ENCODE data around the gene GHDC. TPM values are rescaled to one million over a fixed set of nuclear protein-coding genes. Genes with fewer than 3 reads are reported as not detected.

The GHDC gene
- total RNA-seq, 2 experiments from 2014 or later: 12.3 to 14.9 TPM

- POLR2A ChIA-PET: no interaction called here
These were observed 4.6 kb upstream of the GHDC start for GRCh38 chr17:42198897-42199296.

GRCh38 chr17:42197564-42198156, 3.4 kb upstream of the GHDC start:
- CTCF ChIA-PET: interaction anchor here (0.6 to 1.5 kb wide), 3 partner anchors 24 to 234 kb away, joined by 3 to 4 read pairs (median 3); no protein-coding TSS in a partner anchor
- peaks cover 11% of the 10 kb centered on the region for H3K36me3 Mint-ChIP-seq (ENCODE audit: low read depth)
- ATAC-seq (no peak), DNase-seq (no peak)
- H3K27me3 Mint-ChIP-seq: no peaks in the 10 kb centered on the region
- H3K4me1 Mint-ChIP-seq (ENCODE audit: low read depth): peaks cover 12% of the 10 kb centered on the region
- H3K27ac Mint-ChIP-seq: no peak overlapping the region
- no peak overlapping the region for H3K4me3 Mint-ChIP-seq
- POLR2A ChIA-PET: no interaction called here
- TF ChIP-seq CTCF (IDR thresholded peaks at IDR 0.05): no peak
- no peaks in the 10 kb centered on the region for H3K9me3 Mint-ChIP-seq
- intact Hi-C loops (cut with micrococcal nuclease): no loop called here

More at GRCh38 chr17:42198897-42199296, 4.6 kb upstream of the GHDC start:
- H3K9me3 Mint-ChIP-seq: no peaks in the 10 kb centered on the region
- DNase-seq: no peak
- H3K27ac Mint-ChIP-seq: peak overlapping the region; percentile 26
- CTCF ChIA-PET: interaction anchor here (1.3 to 1.5 kb wide), 2 partner anchors 23 to 31 kb away, joined by 3 to 4 read pairs; no protein-coding TSS in a partner anchor
- intact Hi-C loops (cut with micrococcal nuclease): no loop called here
- H3K36me3 Mint-ChIP-seq (ENCODE audit: low read depth): peaks cover 11% of the 10 kb centered on the region
- H3K4me1 Mint-ChIP-seq (ENCODE audit: low read depth): peaks cover 4% of the 10 kb centered on the region
- no peak overlapping the region for H3K4me3 Mint-ChIP-seq
- ATAC-seq: no peak
- TF ChIP-seq CTCF (IDR thresholded peaks at IDR 0.05): no peak
- H3K27me3 Mint-ChIP-seq: no peaks in the 10 kb centered on the region

- no peaks in the 10 kb centered on the region for H3K27me3 Mint-ChIP-seq
- intact Hi-C loops (cut with micrococcal nuclease): no loop called here
- no peaks in the 10 kb centered on the region for H3K9me3 Mint-ChIP-seq
- TF ChIP-seq CTCF (IDR thresholded peaks at IDR 0.05): no peak
- ATAC-seq: no peak
- peaks cover 17% of the 10 kb centered on the region for H3K4me1 Mint-ChIP-seq (ENCODE audit: low read depth)
- H3K27ac Mint-ChIP-seq: peak overlapping the region; percentile 91
- peak overlapping the region; percentile 88 for H3K4me3 Mint-ChIP-seq
- ChIA-PET CTCF (interaction anchor here (0.7 to 3.8 kb wide), 11 partner anchors 9 to 230 kb away, joined by 3 to 21 read pairs (median 4); partner anchors contain the start of genes CAVIN1, HCRT and KCNH4), POLR2A (interaction anchor here (0.8 to 1.6 kb wide), 5 partner anchors 10 to 1175 kb away, joined by 3 to 5 read pairs (median 5); partner anchors contain the start of genes KCNH4 and STAT5A)
- DNase-seq: no peak
- H3K36me3 Mint-ChIP-seq (ENCODE audit: low read depth): no peaks in the 10 kb centered on the region
These were observed 902 bp downstream of the GHDC start for GRCh38 chr17:42193216-42193968.

GRCh38 chr17:42192189-42193126, 1.8 kb downstream of the GHDC start:
- Mint-ChIP-seq H3K4me3 (peak overlapping the region; percentile 88), H3K27me3 (no peaks in the 10 kb centered on the region), H3K36me3 (ENCODE audit: low read depth) (no peaks in the 10 kb centered on the region), H3K4me1 (ENCODE audit: low read depth) (peaks cover 17% of the 10 kb centered on the region), H3K9me3 (no peaks in the 10 kb centered on the region), H3K27ac (no peak overlapping the region)
- ChIA-PET POLR2A (no interaction called here), CTCF (interaction anchor here (1.2 to 1.6 kb wide), 2 partner anchors 11 to 30 kb away, joined by 4 to 7 read pairs; no protein-coding TSS in a partner anchor)
- DNase-seq (no peak), ATAC-seq (no peak)
- intact Hi-C loops (cut with micrococcal nuclease): no loop called here
- TF ChIP-seq CTCF (IDR thresholded peaks at IDR 0.05): no peak

Data from activated CD8-positive, alpha-beta T cell treated with anti-CD3 and anti-CD28 coated beads for 36 hours (primary cell).